Tongue (tissue), 2 donors: ENCODE data around the gene ACTG2. TPM values are rescaled to one million over a fixed set of nuclear protein-coding genes. Genes with fewer than 3 reads are reported as not detected.
"Not testable (repeated sequence)": the region's sequence is repeated elsewhere in the genome, so short reads cannot be mapped to it uniquely, and the experiment has no call there.

Source experiments
- DNase-seq: peaks from one replicate; pipeline ENCODE4 v3.0.0-alpha.2; 2015
- total RNA-seq: library from RNA; depleted of rRNA; stranded (reverse); fragments of >200 nt; gene quantifications from one replicate; pipeline ENCODE4 v1.2.3, GENCODE V29; 2014

The ACTG2 gene
- total RNA-seq, 1 donor from 2014 or later: 7.9 TPM

GRCh38 chr2:73893764-73894474 lies 1.1 kb downstream of the ACTG2 start:
- no peak for DNase-seq

- no peak for DNase-seq
These were observed 1.7 kb downstream of the ACTG2 start for GRCh38 chr2:73894475-73894850.

GRCh38 chr2:73894877-73895276 lies 2.1 kb downstream of the ACTG2 start:
- no peak for DNase-seq

GRCh38 chr2:73895473-73895872 lies 2.7 kb downstream of the ACTG2 start:
- no peak for DNase-seq

- peak; percentile 61 for DNase-seq
These were observed 3.8 kb downstream of the ACTG2 start for GRCh38 chr2:73896362-73897239.

- no peak for DNase-seq
These were observed 4.4 kb downstream of the ACTG2 start for GRCh38 chr2:73897240-73897583.

GRCh38 chr2:73897934-73898333 lies 5.1 kb downstream of the ACTG2 start:
- DNase-seq: no peak

- DNase-seq: no peak
These were observed 7.1 kb downstream of the ACTG2 start for GRCh38 chr2:73899801-73900336.

GRCh38 chr2:73901143-73901542 lies 8.3 kb downstream of the ACTG2 start:
- no peak for DNase-seq

- DNase-seq: no peak
These were observed 9.5 kb downstream of the ACTG2 start for GRCh38 chr2:73902284-73902683.

- DNase-seq: no peak
These were observed 10.5 kb downstream of the ACTG2 start for GRCh38 chr2:73903313-73903712.

- DNase-seq: not testable (repeated sequence)
These were observed 11.3 kb downstream of the ACTG2 start for GRCh38 chr2:73903949-73904613.

- no peak for DNase-seq
These were observed 12.1 kb downstream of the ACTG2 start for GRCh38 chr2:73904952-73905351.

- no peak for DNase-seq
These were observed 14.2 kb downstream of the ACTG2 start for GRCh38 chr2:73906847-73907505.

- no peak for DNase-seq
These were observed 15.1 kb downstream of the ACTG2 start for GRCh38 chr2:73907840-73908452.

- DNase-seq: no peak
These were observed 16.2 kb downstream of the ACTG2 start for GRCh38 chr2:73908689-73909652.

- no peak for DNase-seq
These were observed 18.2 kb downstream of the ACTG2 start for GRCh38 chr2:73910873-73911547.

GRCh38 chr2:73911548-73912208 lies 18.9 kb downstream of the ACTG2 start:
- no peak for DNase-seq

GRCh38 chr2:73913414-73914054 lies 20.7 kb downstream of the ACTG2 start:
- no peak for DNase-seq
